Measurements from ENCODE around the gene C2CD3. TPM values are rescaled to one million over a fixed set of nuclear protein-coding genes. Genes with fewer than 3 reads are reported as not detected.

Gene C2CD3
- total and polyA plus RNA-seq, 2 of the 4 experiments (the other 2 are of a cell fraction) = 11.1 to 19.2 TPM

GRCh38 chr11:73963861-73964260 lies 206.9 kb downstream of the C2CD3 start:
- in situ Hi-C loops (cut with MboI; ENCODE audit: low sequenced_read_pairs) (loop anchor here (10.0 kb wide), 1 partner anchor 481 kb away; no protein-coding TSS in a partner anchor), dilution Hi-C loops (cut with HindIII; ENCODE audit: low sequenced_read_pairs, unreplicated experiment) (no loop called here), intact Hi-C loops (cut with micrococcal nuclease) (loop anchor here (1.0 to 5.0 kb wide), 4 partner anchors 126 to 485 kb away; partner anchors contain the start of genes C2CD3 and PPME1)
- ChIA-PET POLR2A (ENCODE audit: unreplicated experiment) (no interaction called here), CTCF (interaction anchor here (1.0 to 1.2 kb wide), 3 partner anchors 13 to 207 kb away, joined by 3 to 7 read pairs (median 4); partner anchors contain the start of genes C2CD3, DNAJB13 and PPME1)
- ATAC-seq (ENCODE audit: low read depth) (no peak), DNase-seq (no peak)
- no TSS peak for BruUV-seq (replicated peaks)
- TF ChIP-seq FOS (IDR thresholded peaks at IDR 0.05; ENCODE audit: low read depth, low read length) = no peak
- Histone ChIP-seq H3K56ac (ENCODE audit: extremely low read depth, insufficient read depth, low read length) (no peak overlapping the region), H3K9ac (ENCODE audit: low read depth, low read length) (no peak overlapping the region), H3K23ac (ENCODE audit: low read depth, low read length) (no peak overlapping the region), H3K18ac (ENCODE audit: low read depth, low read length) (no peak overlapping the region), H3K27me3 (ENCODE audit: control insufficient read depth, insufficient read depth, low read length) (no peaks in the 10 kb centered on the region), H4K8ac (ENCODE audit: low read depth in 2 of 2, low read length in 2 of 2) (no peak overlapping the region), H2BK15ac (ENCODE audit: low read depth, low read length) (no peak overlapping the region), H2BK120ac (ENCODE audit: low read depth, low read length) (no peak overlapping the region), H3K36me3 (ENCODE audit: control insufficient read depth, insufficient read depth, low read length) (no peaks in the 10 kb centered on the region), H3K79me1 (ENCODE audit: low read depth in 1 of 2, low read length in 2 of 2) (no peaks in the 10 kb centered on the region), H2BK5ac (ENCODE audit: low read depth, low read length, poor library complexity, severe bottlenecking) (no peak overlapping the region), H2BK20ac (ENCODE audit: low read depth, low read length) (no peak overlapping the region; the same call in 1 of the 2 replicates), H2AK5ac (ENCODE audit: low read depth, low read length) (peak overlapping the region; percentile 46; the same call in 1 of the 2 replicates), H2AK9ac (replicated peaks; ENCODE audit: low read depth, low read length, poor library complexity) (no peak overlapping the region), H3K4ac (ENCODE audit: low read depth, low read length) (peak overlapping the region; percentile 8; the same call in 1 of the 2 replicates), H3K4me1 (ENCODE audit: control insufficient read depth, insufficient read depth, low read length) (no peaks in the 10 kb centered on the region), H3K27ac (ENCODE audit: insufficient read depth, low read length) (no peak overlapping the region), H3K9me3 (ENCODE audit: control insufficient read depth, insufficient read depth, low read length) (no peaks in the 10 kb centered on the region), H3K4me2 (ENCODE audit: low read depth, low read length) (no peak overlapping the region), H4K5ac (ENCODE audit: low read depth, low read length) (no peak overlapping the region), H3K14ac (replicated peaks; ENCODE audit: low read depth, low read length) (no peak overlapping the region), H4K91ac (ENCODE audit: insufficient read depth, low read depth, low read length) (no peak overlapping the region), H2AFZ (replicated peaks; ENCODE audit: low read length, poor library complexity) (peak overlapping the region; percentile 84), H3K9me1 (ENCODE audit: insufficient read depth, low read length) (no peaks in the 10 kb centered on the region), H3K4me3 (ENCODE audit: insufficient read depth, low read depth, low read length) (no peak overlapping the region), H4K20me1 (ENCODE audit: insufficient read depth, low read length) (no peaks in the 10 kb centered on the region)
- 90% methylated on average over 3 of the region's 8 CpGs; no CpG with 5 or more reads in 1 of the 2 experiments for WGBS, 2 experiments (ENCODE audit: extremely low coverage in 2 of 2, insufficient read length in 1 of 2)

Small RNA genes within 50 kb of the gene (microRNA-seq; reads per million reads assigned to microRNA genes)
- not detected for gene AP002392.1 (ENCODE audit: insufficient read depth, insufficient read length)

Small RNA genes within 50 kb of the gene (small RNA-seq; reads per million reads assigned to genes)
- gene AP002392.1 = 0 reads per million in 5 experiments

Other genes with a start within 250 kb of the C2CD3 start
- 0.18 and 0.28 TPM in 2 replicates for gene DNAJB13, start 220.0 kb downstream of the C2CD3 start, total RNA-seq (2012; rRNA removed)
- gene DNAJB13, start 220.0 kb downstream of the C2CD3 start, polyA plus RNA-seq (2012; rRNA removed) = 0.10 and 0.48 TPM in 2 replicates
- gene UCP2, start 188.2 kb downstream of the C2CD3 start, total RNA-seq (2012; rRNA removed) = 2.0 and 2.2 TPM in 2 replicates
- gene UCP2, start 188.2 kb downstream of the C2CD3 start, polyA plus RNA-seq (2012; rRNA removed) = 11.9 and 12.0 TPM in 2 replicates
- under 0.01 TPM in 2 replicates for gene UCP3, start 161.9 kb downstream of the C2CD3 start, total RNA-seq (2012; rRNA removed)
- gene UCP3, start 161.9 kb downstream of the C2CD3 start, polyA plus RNA-seq (2012; rRNA removed) = 0.80 TPM in 2 replicates
- 38.9 and 42.3 TPM in 2 replicates for gene PPME1, start 287 bp upstream of the C2CD3 start, total RNA-seq (2012; rRNA removed)
- 89.5 and 100 TPM in 2 replicates for gene PPME1, start 287 bp upstream of the C2CD3 start, polyA plus RNA-seq (2012; rRNA removed)
- 2.8 and 2.9 TPM in 2 replicates for gene P4HA3, start 140.6 kb upstream of the C2CD3 start, total RNA-seq (2012; rRNA removed)
- 4.9 and 5.7 TPM in 2 replicates for gene P4HA3, start 140.6 kb upstream of the C2CD3 start, polyA plus RNA-seq (2012; rRNA removed)
- gene PGM2L1, start 227.4 kb upstream of the C2CD3 start, total RNA-seq (2012; rRNA removed) = 1.8 and 2.8 TPM in 2 replicates
- 0.62 and 0.72 TPM in 2 replicates for gene PGM2L1, start 227.4 kb upstream of the C2CD3 start, polyA plus RNA-seq (2012; rRNA removed)